ENCODE data around the gene RNF20. TPM values are rescaled to one million over a fixed set of nuclear protein-coding genes. Genes with fewer than 3 reads are reported as not detected.

Gene RNF20
- total RNA-seq, 6 experiments from 2014 or later: 38.3 to 43.9 (median 41.5) TPM

- Mint-ChIP-seq H3K27me3 (ENCODE audit: insufficient read depth) (peaks cover 1% of the 10 kb centered on the region; the same call in 1 of the 2 replicates), H3K4me3 (peak overlapping the region; percentile 97), H3K27ac (peak overlapping the region; percentile 85), H3K4me1 (ENCODE audit: low read depth) (peaks cover 48% of the 10 kb centered on the region), H3K9me3 (peaks cover 8% of the 10 kb centered on the region), H3K36me3 (ENCODE audit: low read depth) (peaks cover 4% of the 10 kb centered on the region)
- DNase-seq: no peak
- TF ChIP-seq, protein P1, sequence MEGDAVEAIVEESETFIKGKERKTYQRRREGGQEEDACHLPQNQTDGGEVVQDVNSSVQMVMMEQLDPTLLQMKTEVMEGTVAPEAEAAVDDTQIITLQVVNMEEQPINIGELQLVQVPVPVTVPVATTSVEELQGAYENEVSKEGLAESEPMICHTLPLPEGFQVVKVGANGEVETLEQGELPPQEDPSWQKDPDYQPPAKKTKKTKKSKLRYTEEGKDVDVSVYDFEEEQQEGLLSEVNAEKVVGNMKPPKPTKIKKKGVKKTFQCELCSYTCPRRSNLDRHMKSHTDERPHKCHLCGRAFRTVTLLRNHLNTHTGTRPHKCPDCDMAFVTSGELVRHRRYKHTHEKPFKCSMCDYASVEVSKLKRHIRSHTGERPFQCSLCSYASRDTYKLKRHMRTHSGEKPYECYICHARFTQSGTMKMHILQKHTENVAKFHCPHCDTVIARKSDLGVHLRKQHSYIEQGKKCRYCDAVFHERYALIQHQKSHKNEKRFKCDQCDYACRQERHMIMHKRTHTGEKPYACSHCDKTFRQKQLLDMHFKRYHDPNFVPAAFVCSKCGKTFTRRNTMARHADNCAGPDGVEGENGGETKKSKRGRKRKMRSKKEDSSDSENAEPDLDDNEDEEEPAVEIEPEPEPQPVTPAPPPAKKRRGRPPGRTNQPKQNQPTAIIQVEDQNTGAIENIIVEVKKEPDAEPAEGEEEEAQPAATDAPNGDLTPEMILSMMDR (IDR thresholded peaks at IDR 0.05): no peak
Observed at GRCh38 chr9:101487443-101487840, 46.2 kb upstream of the RNF20 start.

- TF ChIP-seq, protein P1 (IDR thresholded peaks at IDR 0.05): no peak
- DNase-seq: peak; percentile 65
- Mint-ChIP-seq H3K9me3 (peaks cover 12% of the 10 kb centered on the region), H3K4me3 (peak overlapping the region; percentile 64), H3K27me3 (ENCODE audit: insufficient read depth) (no peaks in the 10 kb centered on the region), H3K36me3 (ENCODE audit: low read depth) (peaks cover 8% of the 10 kb centered on the region), H3K27ac (peak overlapping the region; percentile 75), H3K4me1 (ENCODE audit: low read depth) (peaks cover 34% of the 10 kb centered on the region)
Observed at GRCh38 chr9:101495810-101496209, 37.8 kb upstream of the RNF20 start.

DNA sequence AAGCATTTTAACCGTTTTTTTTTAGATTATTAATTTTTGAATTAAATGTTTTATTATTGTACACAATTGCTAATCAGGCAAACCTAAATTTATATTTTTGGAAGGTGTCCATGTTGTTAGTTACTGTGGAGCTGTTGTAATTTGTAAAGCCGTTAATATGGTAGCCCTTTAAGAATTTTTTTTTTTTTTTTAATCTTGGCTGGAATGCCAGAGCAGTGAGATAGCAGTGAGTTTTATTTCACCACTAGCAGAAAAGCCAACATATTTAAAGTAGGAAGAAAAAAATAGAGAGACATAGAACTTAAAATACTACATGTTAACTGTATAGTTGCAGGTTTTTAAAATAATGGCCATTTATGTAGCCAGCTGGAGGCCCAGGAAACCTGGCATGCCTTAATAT, 35.3 kb upstream of the RNF20 start:
- no peak for DNase-seq

GRCh38 chr9:101504188-101504587, 29.5 kb upstream of the RNF20 start:
- Mint-ChIP-seq H3K9me3 (no peaks in the 10 kb centered on the region), H3K27me3 (ENCODE audit: insufficient read depth) (peaks cover 2% of the 10 kb centered on the region; the same call in 1 of the 2 replicates), H3K4me1 (ENCODE audit: low read depth) (peaks cover 18% of the 10 kb centered on the region), H3K4me3 (no peak overlapping the region), H3K27ac (no peak overlapping the region), H3K36me3 (ENCODE audit: low read depth) (no peaks in the 10 kb centered on the region)
- no peak for DNase-seq
- TF ChIP-seq, protein P1 (IDR thresholded peaks at IDR 0.05): no peak

More for the DNA sequence above, 35.3 kb upstream of the RNF20 start:
- no peaks in the 10 kb centered on the region for H3K27me3 Mint-ChIP-seq (ENCODE audit: insufficient read depth)
- H3K36me3 Mint-ChIP-seq (ENCODE audit: low read depth): no peaks in the 10 kb centered on the region
- H3K4me3 Mint-ChIP-seq: no peak overlapping the region
- H3K9me3 Mint-ChIP-seq: no peaks in the 10 kb centered on the region
- TF ChIP-seq, protein P1 (IDR thresholded peaks at IDR 0.05): no peak
- H3K4me1 Mint-ChIP-seq (ENCODE audit: low read depth): peaks cover 23% of the 10 kb centered on the region
- no peak overlapping the region for H3K27ac Mint-ChIP-seq

GRCh38 chr9:101508211-101508610, 25.4 kb upstream of the RNF20 start:
- TF ChIP-seq, protein P1 (IDR thresholded peaks at IDR 0.05): no peak
- Mint-ChIP-seq H3K27me3 (ENCODE audit: insufficient read depth) (peaks cover 2% of the 10 kb centered on the region; the same call in 1 of the 2 replicates), H3K27ac (peak overlapping the region; percentile 57), H3K4me1 (ENCODE audit: low read depth) (peaks cover 46% of the 10 kb centered on the region), H3K36me3 (ENCODE audit: low read depth) (no peaks in the 10 kb centered on the region), H3K4me3 (peak overlapping the region; percentile 26; the same call in 1 of the 2 replicates), H3K9me3 (no peaks in the 10 kb centered on the region)
- DNase-seq: peak; percentile 81
